K562 (cell line): Measurements from ENCODE around the gene RNF4. TPM values are rescaled to one million over a fixed set of nuclear protein-coding genes. Genes with fewer than 3 reads are reported as not detected.
"Not testable (repeated sequence)": the region's sequence is repeated elsewhere in the genome, so short reads cannot be mapped to it uniquely, and the experiment has no call there.

Experiments
- ATAC-seq: fragments of 200-7000 bp; cut with Tn5 transposase; 3 replicates; pipeline ENCODE4 v1.9.1; 2020; ENCODE audit warnings: moderate library complexity
- BruUV-seq: library from RNA; stranded (reverse); fragments of 400-500 nt; replicated peaks from 2 replicates; lab custom pipeline; 2021; lab: Mats Ljungman, UMichigan
- CTCF ChIA-PET: fragments of 300-600 bp; formaldehyde crosslinking; extraction: SDS; loops from one replicate; lab custom pipeline; 2021; ENCODE audit warnings: low intra/inter-chr PET ratio; lab: Yijun Ruan, JAX
- POLR2A ChIA-PET: fragments of 300-600, 350-650 bp; sonication (Branson Sonifier 250); formaldehyde crosslinking; extraction: SDS; loops from one replicate; lab custom pipeline; 2021; ENCODE audit warnings: antibody characterized with exemption, inconsistent platforms; lab: Yijun Ruan, JAX
- DNase-seq, 4 experiments: peaks; one replicate each; pipeline versions ENCODE4 v3.0.0 to v3.0.0-alpha.2; 2011 to 2018; ENCODE audit warnings: low spot score in 3 of 4, mixed read lengths in 3 of 4; ENCODE audit errors: extremely low read depth in 1 of 4
- FAIRE-seq: peaks from 2 replicates; lab custom pipeline; 2011; peaks lifted over from hg19 to GRCh38; lab: Jason Lieb, UNC
- H2AFZ ChIP-seq: 2 replicates; pipeline ENCODE4 v1.6.0; 2011; ENCODE audit warnings: low read depth, low read length, control low read depth, inconsistent platforms
- H3K27ac ChIP-seq: fragments of 200-600 bp; 3 replicates; pipeline ENCODE4 v1.8.0; 2011; ENCODE audit warnings: low read depth, mild to moderate bottlenecking, control low read depth, inconsistent platforms, low read length, moderate library complexity, mixed read lengths; ENCODE audit errors: extremely low read depth
- H3K27me3 ChIP-seq, 2 experiments: fragments of 300-600 bp in 1 of 2; 2 replicates in 1 of 2; 3 replicates in 1 of 2; pipeline versions ENCODE4 v1.6.0 to v1.8.0; 2011; ENCODE audit warnings: inconsistent platforms in 2 of 2, low read length in 2 of 2, mild to moderate bottlenecking in 1 of 2, mixed read lengths in 1 of 2, moderate library complexity in 1 of 2; ENCODE audit not compliant: control insufficient read depth in 2 of 2, insufficient read depth in 2 of 2
- H3K36me3 ChIP-seq: fragments of 300-600 bp; 3 replicates; pipeline ENCODE4 v1.8.0; 2011; ENCODE audit warnings: mild to moderate bottlenecking, low read length, inconsistent platforms; ENCODE audit not compliant: control insufficient read depth, insufficient read depth
- H3K4me1 ChIP-seq, 2 experiments: fragments of 200-600 bp in 1 of 2; replicated peaks in 1 of 2; 2 replicates in 1 of 2; 3 replicates in 1 of 2; pipeline versions ENCODE4 v1.5.1 to v1.8.0; 2011; ENCODE audit warnings: inconsistent platforms in 2 of 2, low read length in 2 of 2, mild to moderate bottlenecking in 1 of 2, mixed read lengths in 1 of 2, moderate library complexity in 1 of 2; ENCODE audit not compliant: control insufficient read depth in 2 of 2, insufficient read depth in 2 of 2
- H3K4me2 ChIP-seq: 2 replicates; pipeline ENCODE4 v1.6.1; 2011; ENCODE audit warnings: low read length, control low read depth, inconsistent platforms, mixed read lengths; ENCODE audit not compliant: insufficient read depth
- H3K4me3 ChIP-seq: fragments of 200-600 bp; sonication (generic), shearing (Covaris generic); 2 replicates; pipeline ENCODE4 v1.5.1; 2016; ENCODE audit warnings: control low read depth, inconsistent platforms
- H3K79me2 ChIP-seq: fragments of 200-600 bp; 3 replicates; pipeline ENCODE4 v1.8.0; 2011; ENCODE audit warnings: low read length, inconsistent platforms; ENCODE audit not compliant: control insufficient read depth, insufficient read depth
- H3K9ac ChIP-seq, 2 experiments: 2 replicates each; pipeline versions ENCODE4 v1.6.0 to v1.6.1; 2011; ENCODE audit warnings: low read depth in 2 of 2, low read length in 2 of 2, control low read depth in 1 of 2, inconsistent platforms in 1 of 2, mild to moderate bottlenecking in 1 of 2, mixed read lengths in 1 of 2; ENCODE audit not compliant: insufficient read depth in 1 of 2
- H3K9me1 ChIP-seq: one replicate; pipeline ENCODE4 v1.6.0; 2011; ENCODE audit warnings: inconsistent platforms, mild to moderate bottlenecking, low read length, moderate library complexity; ENCODE audit not compliant: control insufficient read depth, insufficient read depth
- H3K9me3 ChIP-seq: replicated peaks from 2 replicates; pipeline ENCODE4 v1.5.1; 2011; ENCODE audit warnings: low read depth, low read length, inconsistent platforms; ENCODE audit not compliant: control insufficient read depth, insufficient read depth
- H4K20me1 ChIP-seq: replicated peaks from 2 replicates; pipeline ENCODE4 v1.6.1; 2011; ENCODE audit warnings: low read length, inconsistent platforms, mixed read lengths; ENCODE audit not compliant: control insufficient read depth, insufficient read depth
- BACH1 ChIP-seq: fragments of 200-800 bp; sonication (Bioruptor generic); IDR thresholded peaks from 2 replicates; pipeline ENCODE4 v1.6.1; 2016; ENCODE audit warnings: missing genetic modification characterization, missing compliant biosample characterization
- C11orf30 ChIP-seq: fragments of 450-650 bp; IDR thresholded peaks from 2 replicates; pipeline ENCODE4 v1.6.1; 2016; ENCODE audit warnings: low read depth, mild to moderate bottlenecking
- E2F6 ChIP-seq, 2 experiments: IDR thresholded peaks; 2 replicates each; pipeline ENCODE4 v1.6.1; 2011; ENCODE audit warnings: borderline replicate concordance in 1 of 2, control low read depth in 1 of 2, low read depth in 1 of 2, low read length in 1 of 2, mild to moderate bottlenecking in 1 of 2, mixed read lengths in 1 of 2, moderate library complexity in 1 of 2; ENCODE audit not compliant: insufficient read depth in 1 of 2, insufficient read length in 1 of 2, poor library complexity in 1 of 2, severe bottlenecking in 1 of 2; ENCODE audit errors: extremely low read depth in 1 of 2
- ETV1 ChIP-seq: fragments of 450-650 bp; conservative IDR thresholded peaks from 2 replicates; pipeline ENCODE4 v1.6.1; 2016; ENCODE audit warnings: missing genetic modification characterization, control low read depth, low read depth, missing compliant biosample characterization
- JUND ChIP-seq, 2 experiments: IDR thresholded peaks; 2 replicates in 1 of 2; 3 replicates in 1 of 2; pipeline ENCODE4 v1.6.1; 2011; ENCODE audit warnings: borderline replicate concordance in 2 of 2, low read depth in 2 of 2, low read length in 2 of 2, improper control_type of control experiment in 1 of 2, missing biosample characterization in 1 of 2, missing genetic modification characterization in 1 of 2, missing genetic modification reagents in 1 of 2
- MXI1 ChIP-seq: IDR thresholded peaks from 2 replicates; pipeline ENCODE4 v1.6.1; 2011; ENCODE audit warnings: low read depth, mild to moderate bottlenecking, improper control_type of control experiment, low read length
- ZBTB7A ChIP-seq: IDR thresholded peaks from 2 replicates; pipeline ENCODE4 v1.6.1; 2011; ENCODE audit warnings: low read depth, mild to moderate bottlenecking, low read length, moderate library complexity, borderline replicate concordance; ENCODE audit not compliant: control insufficient read depth
- ZNF121 ChIP-seq: sonication (generic); formaldehyde crosslinking; conservative IDR thresholded peaks from 2 replicates; pipeline ENCODE4 v1.8.0; 2022; ENCODE audit warnings: missing genetic modification reagents
- ZNF146 ChIP-seq: IDR thresholded peaks from one replicate; pipeline ENCODE4 v1.6.1; 2018; ENCODE audit warnings: missing compliant biosample characterization; ENCODE audit not compliant: unreplicated experiment
- ZNF780A ChIP-seq: fragments of 250-450 bp; sonication (Bioruptor Pico); IDR thresholded peaks from 2 replicates; pipeline ENCODE4 v1.5.0; 2021; ENCODE audit warnings: mild to moderate bottlenecking
- WGBS: fragments of 100-300 bp; shearing (Covaris generic); methylation state at CpG from one replicate; pipeline ENCODE4 v1.1.6; 2016; ENCODE audit warnings: low coverage, mixed read lengths; ENCODE audit not compliant: insufficient coverage; ENCODE audit errors: missing lambda C conversion rate; 5-methylcytosine and 5-hydroxymethylcytosine counted together
- in situ Hi-C: fragments of 300-500 bp; cut with MboI; formaldehyde crosslinking; loops from 4 replicates; pipeline ENCODE4 v1.15.0; 2018; ENCODE audit warnings: inconsistent platforms, mixed read lengths
- intact Hi-C: fragments of 100-400 bp; cut with micrococcal nuclease; formaldehyde crosslinking; loops from 2 replicates; pipeline ENCODE4 v1.14.2; 2022
- polyA plus RNA-seq, 8 experiments: library from polyadenylated mRNA; depleted of rRNA in 4 of 8; stranded (reverse) in 5 of 8; unstranded in 3 of 8; fragments of >200 nt; fragmentation: Nextera tagmentation in 2 of 8; fragmentation: Illumina TruSeq in 1 of 8; extraction: Ambion mirVana in 2 of 8; extraction: Trizol in 1 of 8; gene quantifications; 2 replicates each; pipeline versions ENCODE4 v1.2.1 to v1.2.3, GENCODE V29; 2011 to 2014; ENCODE audit warnings: inconsistent platforms in 1 of 8, missing spikeins in 1 of 8
- total RNA-seq, 7 experiments: library from RNA; depleted of rRNA in 6 of 7; stranded (reverse); fragments of >200 nt in 6 of 7; fragmentation: Illumina TruSeq in 2 of 7; extraction: Trizol in 2 of 7; gene quantifications; 2 replicates each; pipeline versions ENCODE4 v1.2.1 to v1.2.3, GENCODE V29; 2011 to 2021; ENCODE audit warnings: low replicate concordance in 1 of 7

RNF4 gene
- total and polyA plus RNA-seq, 9 of the 15 experiments (the other 6 are each of a cell fraction or from before 2014, with no cell fraction given) = 19.2 to 59.3 (median 44.8) TPM

- H3K27ac ChIP-seq, BruUV-seq, H3K4me3 ChIP-seq, H3K9me3 ChIP-seq, ATAC-seq, H3K27me3 ChIP-seq, H3K36me3 ChIP-seq, H2AFZ ChIP-seq, FAIRE-seq, CTCF ChIA-PET, H3K9me1 ChIP-seq, H3K4me2 ChIP-seq, intact Hi-C loops, in situ Hi-C loops: not testable (repeated sequence)
- peak; percentile 33; the same call in 1 of the 2 replicates for TF ChIP-seq ZBTB7A
- DNase-seq = peak in 1 of 4 experiments; percentile 50
- peaks cover 30% of the 10 kb centered on the region for H3K79me2 ChIP-seq
- H3K4me1 ChIP-seq = peaks cover 20 to 63% of the 10 kb centered on the region in 2 experiments; a peak in 4 of 5 replicates
- POLR2A ChIA-PET = interaction anchor here (0.8 to 1.2 kb wide), 4 partner anchors 10 to 379 kb away, joined by 3 read pairs; no protein-coding TSS in a partner anchor
- H3K9ac ChIP-seq = peak overlapping the region in 1 of 2 experiments; percentile 73; a peak in 1 of 4 replicates
- H4K20me1 ChIP-seq = peaks cover 10% of the 10 kb centered on the region
These were observed 3.4 kb upstream of the RNF4 start for GRCh38 chr4:2465544-2465943.

- in situ Hi-C loops (no loop called here), intact Hi-C loops (no loop called here)
- Histone ChIP-seq H4K20me1 (peaks cover 14% of the 10 kb centered on the region), H3K27me3 (no peaks in the 10 kb centered on the region), H3K9me1 (no peaks in the 10 kb centered on the region), H2AFZ (peak overlapping the region; percentile 52; the same call in 1 of the 2 replicates), H3K4me3 (peak overlapping the region; percentile 78), H3K9me3 (no peaks in the 10 kb centered on the region), H3K4me2 (peak overlapping the region; percentile 93), H3K79me2 (peaks cover 68% of the 10 kb centered on the region), H3K27ac (peak overlapping the region; percentile 81), H3K4me1 (peaks cover 18 to 43% of the 10 kb centered on the region in 2 experiments; a peak in 4 of 5 replicates), H3K9ac (peak overlapping the region; percentile 90 to 99), H3K36me3 (peaks cover 46% of the 10 kb centered on the region)
- CTCF ChIA-PET = interaction anchor here (1.1 kb wide), 1 partner anchor 249 kb away, joined by 3 read pairs; no protein-coding TSS in a partner anchor
- BruUV-seq = no TSS peak
- FAIRE-seq (no peak), ATAC-seq (peak; percentile 75), DNase-seq (peak; percentile 70 to 81 (median 75))
- under 1% methylated on average over 71 of the region's 78 CpGs for WGBS
- POLR2A ChIA-PET = interaction anchor here (0.6 to 3.1 kb wide), 20 partner anchors 9 to 1525 kb away, joined by 3 to 26 read pairs (median 4); partner anchors contain the start of gene FAM193A
- TF ChIP-seq JUND (IDR thresholded peaks at IDR 0.05; ENCODE audit: borderline replicate concordance, low read depth, low read length) (no peak; the same call in 1 of the 2 replicates), JUND (tag; IDR thresholded peaks at IDR 0.05; ENCODE audit: borderline replicate concordance, low read depth, low read length) (no peak; the same call in 2 of the 3 replicates), ZNF146 (CRISPR knock-in tag) (no peak), ZNF121 (CRISPR knock-in tag) (0 out of 2 replicates have a peak, but pooled peaks have one; percentile 15), C11orf30 (no peak; the same call in 1 of the 2 replicates), MXI1 (0 out of 2 replicates have a peak, but pooled peaks have one; percentile 31), ZNF780A (CRISPR knock-in tag) (no peak), BACH1 (tag) (no peak), ETV1 (peak; percentile 71), E2F6 (IDR thresholded peaks at IDR 0.05; ENCODE audit: borderline replicate concordance in 1 of 2, extremely low read depth in 1 of 2, insufficient read depth in 1 of 2, insufficient read length in 1 of 2, low read depth in 1 of 2, low read length in 1 of 2, poor library complexity in 1 of 2, severe bottlenecking in 1 of 2) (peak in 1 of 2 experiments; percentile 67)
These were observed 482 bp downstream of the RNF4 start for GRCh38 chr4:2469192-2469984.
